ENCODE data around the gene OR2T1.

Gene OR2T1

GRCh38 chr1:248373761-248374160, 29.1 kb upstream of the OR2T1 start:
- Histone ChIP-seq H3K79me1 (ENCODE audit: low read length) (no peaks in the 10 kb centered on the region), H2BK120ac (ENCODE audit: low read depth, low read length) (no peak overlapping the region), H2BK15ac (replicated peaks; ENCODE audit: low read depth) (no peak overlapping the region), H3K56ac (ENCODE audit: low read length) (no peak overlapping the region), H2AK5ac (ENCODE audit: low read length) (no peak overlapping the region), H4K5ac (ENCODE audit: low read length) (no peak overlapping the region), H3K27me3 (ENCODE audit: insufficient read depth, low read length, poor library complexity) (no peaks in the 10 kb centered on the region), H3K4me1 (ENCODE audit: control insufficient read depth, low read depth, low read length) (no peaks in the 10 kb centered on the region), H4K8ac (ENCODE audit: low read depth, low read length) (no peak overlapping the region), H3K23ac (ENCODE audit: low read length) (no peak overlapping the region), H3K36me3 (ENCODE audit: control insufficient read depth, insufficient read depth, low read length) (no peaks in the 10 kb centered on the region), H3K18ac (ENCODE audit: low read length) (no peak overlapping the region), H3K79me2 (ENCODE audit: control insufficient read depth, insufficient read depth, low read length) (no peaks in the 10 kb centered on the region), H3K4ac (ENCODE audit: low read depth, low read length) (no peak overlapping the region), H2BK5ac (ENCODE audit: low read length) (no peak overlapping the region), H3K9ac (ENCODE audit: low read length) (no peak overlapping the region), H3K4me2 (ENCODE audit: low read length) (no peak overlapping the region), H3K4me3 (ENCODE audit: low read length) (no peak overlapping the region), H3K27ac (ENCODE audit: low read depth, low read length) (no peak overlapping the region)
- DNase-seq = no peak
- WGBS (ENCODE audit: extremely low coverage, insufficient coverage, low lambda C conversion rate) = no CpG with 5 or more reads among the region's 4 CpGs

GRCh38 chr1:248375446-248375845, 27.4 kb upstream of the OR2T1 start, which contains the start of gene OR2T6:
TSS of gene OR2T6 (plus strand) at chr1:248375746. CDS start at chr1:248387609, 11,863 bp downstream.
- Histone ChIP-seq H3K79me1 (ENCODE audit: low read length) (no peaks in the 10 kb centered on the region), H3K27me3 (ENCODE audit: insufficient read depth, low read length, poor library complexity) (no peaks in the 10 kb centered on the region), H3K4me3 (ENCODE audit: low read length) (no peak within 1 kb of the TSS), H3K18ac (ENCODE audit: low read length) (no peak within 1 kb of the TSS), H4K8ac (ENCODE audit: low read depth, low read length) (no peak within 1 kb of the TSS), H3K4me1 (ENCODE audit: control insufficient read depth, low read depth, low read length) (no peaks in the 10 kb centered on the region), H3K79me2 (ENCODE audit: control insufficient read depth, insufficient read depth, low read length) (no peaks in the 10 kb centered on the region), H2BK5ac (ENCODE audit: low read length) (no peak within 1 kb of the TSS), H3K9ac (ENCODE audit: low read length) (no peak within 1 kb of the TSS), H2BK15ac (replicated peaks; ENCODE audit: low read depth) (no peak within 1 kb of the TSS), H2AK5ac (ENCODE audit: low read length) (no peak within 1 kb of the TSS), H3K36me3 (ENCODE audit: control insufficient read depth, insufficient read depth, low read length) (no peaks in the 10 kb centered on the region), H3K23ac (ENCODE audit: low read length) (no peak within 1 kb of the TSS), H3K4me2 (ENCODE audit: low read length) (no peak within 1 kb of the TSS), H3K27ac (ENCODE audit: low read depth, low read length) (no peak within 1 kb of the TSS), H3K4ac (ENCODE audit: low read depth, low read length) (no peak within 1 kb of the TSS), H4K5ac (ENCODE audit: low read length) (no peak within 1 kb of the TSS), H3K56ac (ENCODE audit: low read length) (no peak within 1 kb of the TSS), H2BK120ac (ENCODE audit: low read depth, low read length) (no peak within 1 kb of the TSS)
- DNase-seq = no peak

- no peak overlapping the region for H3K18ac ChIP-seq (ENCODE audit: low read length)
- H3K36me3 ChIP-seq (ENCODE audit: control insufficient read depth, insufficient read depth, low read length) = no peaks in the 10 kb centered on the region
- H3K23ac ChIP-seq (ENCODE audit: low read length) = no peak overlapping the region
- H3K4me3 ChIP-seq (ENCODE audit: low read length) = no peak overlapping the region
- H3K79me1 ChIP-seq (ENCODE audit: low read length) = no peaks in the 10 kb centered on the region
- H3K56ac ChIP-seq (ENCODE audit: low read length) = no peak overlapping the region
- H2AK5ac ChIP-seq (ENCODE audit: low read length) = no peak overlapping the region
- H4K8ac ChIP-seq (ENCODE audit: low read depth, low read length) = no peak overlapping the region
- WGBS (ENCODE audit: extremely low coverage, insufficient coverage, low lambda C conversion rate) = no CpG with 5 or more reads among the region's 3 CpGs
- DNase-seq = no peak
- no peak overlapping the region for H2BK5ac ChIP-seq (ENCODE audit: low read length)
- H2BK120ac ChIP-seq (ENCODE audit: low read depth, low read length) = no peak overlapping the region
- H3K9ac ChIP-seq (ENCODE audit: low read length) = no peak overlapping the region
- H3K4ac ChIP-seq (ENCODE audit: low read depth, low read length) = no peak overlapping the region
- H2BK15ac ChIP-seq (replicated peaks; ENCODE audit: low read depth) = no peak overlapping the region
- no peaks in the 10 kb centered on the region for H3K4me1 ChIP-seq (ENCODE audit: control insufficient read depth, low read depth, low read length)
- no peaks in the 10 kb centered on the region for H3K27me3 ChIP-seq (ENCODE audit: insufficient read depth, low read length, poor library complexity)
- no peak overlapping the region for H4K5ac ChIP-seq (ENCODE audit: low read length)
- H3K4me2 ChIP-seq (ENCODE audit: low read length) = no peak overlapping the region
- no peaks in the 10 kb centered on the region for H3K79me2 ChIP-seq (ENCODE audit: control insufficient read depth, insufficient read depth, low read length)
- no peak overlapping the region for H3K27ac ChIP-seq (ENCODE audit: low read depth, low read length)
These were observed 25.9 kb upstream of the OR2T1 start for GRCh38 chr1:248376916-248377315.

GRCh38 chr1:248380854-248381253, 22.0 kb upstream of the OR2T1 start:
- H3K4ac ChIP-seq (ENCODE audit: low read depth, low read length) = no peak overlapping the region
- H4K8ac ChIP-seq (ENCODE audit: low read depth, low read length) = no peak overlapping the region
- H3K9ac ChIP-seq (ENCODE audit: low read length) = no peak overlapping the region
- no peak overlapping the region for H3K27ac ChIP-seq (ENCODE audit: low read depth, low read length)
- WGBS (ENCODE audit: extremely low coverage, insufficient coverage, low lambda C conversion rate) = no CpG with 5 or more reads among the region's 3 CpGs
- H3K36me3 ChIP-seq (ENCODE audit: control insufficient read depth, insufficient read depth, low read length) = no peaks in the 10 kb centered on the region
- no peak overlapping the region for H2AK5ac ChIP-seq (ENCODE audit: low read length)
- H3K56ac ChIP-seq (ENCODE audit: low read length) = no peak overlapping the region
- no peaks in the 10 kb centered on the region for H3K27me3 ChIP-seq (ENCODE audit: insufficient read depth, low read length, poor library complexity)
- no peaks in the 10 kb centered on the region for H3K79me1 ChIP-seq (ENCODE audit: low read length)
- DNase-seq = no peak
- no peaks in the 10 kb centered on the region for H3K79me2 ChIP-seq (ENCODE audit: control insufficient read depth, insufficient read depth, low read length)
- H3K23ac ChIP-seq (ENCODE audit: low read length) = no peak overlapping the region
- H2BK15ac ChIP-seq (replicated peaks; ENCODE audit: low read depth) = no peak overlapping the region
- H2BK5ac ChIP-seq (ENCODE audit: low read length) = no peak overlapping the region
- H4K5ac ChIP-seq (ENCODE audit: low read length) = no peak overlapping the region
- H3K4me2 ChIP-seq (ENCODE audit: low read length) = no peak overlapping the region
- no peak overlapping the region for H2BK120ac ChIP-seq (ENCODE audit: low read depth, low read length)
- no peaks in the 10 kb centered on the region for H3K4me1 ChIP-seq (ENCODE audit: control insufficient read depth, low read depth, low read length)
- H3K4me3 ChIP-seq (ENCODE audit: low read length) = no peak overlapping the region
- H3K18ac ChIP-seq (ENCODE audit: low read length) = no peak overlapping the region

- Histone ChIP-seq H4K8ac (ENCODE audit: low read depth, low read length) (no peak overlapping the region), H3K4me3 (ENCODE audit: low read length) (no peak overlapping the region), H3K4me2 (ENCODE audit: low read length) (no peak overlapping the region), H3K4ac (ENCODE audit: low read depth, low read length) (no peak overlapping the region), H3K36me3 (ENCODE audit: control insufficient read depth, insufficient read depth, low read length) (no peaks in the 10 kb centered on the region), H3K18ac (ENCODE audit: low read length) (no peak overlapping the region), H3K4me1 (ENCODE audit: control insufficient read depth, low read depth, low read length) (no peaks in the 10 kb centered on the region), H2BK5ac (ENCODE audit: low read length) (no peak overlapping the region), H4K5ac (ENCODE audit: low read length) (no peak overlapping the region), H3K9ac (ENCODE audit: low read length) (no peak overlapping the region), H3K79me1 (ENCODE audit: low read length) (no peaks in the 10 kb centered on the region), H3K79me2 (ENCODE audit: control insufficient read depth, insufficient read depth, low read length) (no peaks in the 10 kb centered on the region), H2BK15ac (replicated peaks; ENCODE audit: low read depth) (no peak overlapping the region), H3K27me3 (ENCODE audit: insufficient read depth, low read length, poor library complexity) (no peaks in the 10 kb centered on the region), H2AK5ac (ENCODE audit: low read length) (no peak overlapping the region), H3K23ac (ENCODE audit: low read length) (no peak overlapping the region), H3K56ac (ENCODE audit: low read length) (no peak overlapping the region), H3K27ac (ENCODE audit: low read depth, low read length) (no peak overlapping the region), H2BK120ac (ENCODE audit: low read depth, low read length) (no peak overlapping the region)
- no peak for DNase-seq
- WGBS (ENCODE audit: extremely low coverage, insufficient coverage, low lambda C conversion rate) = no CpG with 5 or more reads among the region's 2 CpGs
These were observed 14.4 kb upstream of the OR2T1 start for GRCh38 chr1:248388426-248388825.

GRCh38 chr1:248393050-248393449, 9.8 kb upstream of the OR2T1 start:
- no peaks in the 10 kb centered on the region for H3K4me1 ChIP-seq (ENCODE audit: control insufficient read depth, low read depth, low read length)
- no peaks in the 10 kb centered on the region for H3K79me2 ChIP-seq (ENCODE audit: control insufficient read depth, insufficient read depth, low read length)
- no peak overlapping the region for H3K4me2 ChIP-seq (ENCODE audit: low read length)
- no peak overlapping the region for H3K27ac ChIP-seq (ENCODE audit: low read depth, low read length)
- H3K79me1 ChIP-seq (ENCODE audit: low read length) = no peaks in the 10 kb centered on the region
- no peaks in the 10 kb centered on the region for H3K36me3 ChIP-seq (ENCODE audit: control insufficient read depth, insufficient read depth, low read length)
- H3K18ac ChIP-seq (ENCODE audit: low read length) = no peak overlapping the region
- H3K27me3 ChIP-seq (ENCODE audit: insufficient read depth, low read length, poor library complexity) = no peaks in the 10 kb centered on the region
- H2BK5ac ChIP-seq (ENCODE audit: low read length) = no peak overlapping the region
- H3K56ac ChIP-seq (ENCODE audit: low read length) = no peak overlapping the region
- H4K8ac ChIP-seq (ENCODE audit: low read depth, low read length) = no peak overlapping the region
- no peak overlapping the region for H3K4ac ChIP-seq (ENCODE audit: low read depth, low read length)
- no peak for DNase-seq
- H3K4me3 ChIP-seq (ENCODE audit: low read length) = no peak overlapping the region
- no peak overlapping the region for H2AK5ac ChIP-seq (ENCODE audit: low read length)
- no peak overlapping the region for H2BK120ac ChIP-seq (ENCODE audit: low read depth, low read length)
- H4K5ac ChIP-seq (ENCODE audit: low read length) = no peak overlapping the region
- no peak overlapping the region for H2BK15ac ChIP-seq (replicated peaks; ENCODE audit: low read depth)
- no peak overlapping the region for H3K9ac ChIP-seq (ENCODE audit: low read length)
- WGBS (ENCODE audit: extremely low coverage, insufficient coverage, low lambda C conversion rate) = no CpG with 5 or more reads among the region's 2 CpGs
- H3K23ac ChIP-seq (ENCODE audit: low read length) = no peak overlapping the region

All from mesendoderm (in vitro differentiated cells).